Bone marrow (tissue), 2 donors: ENCODE measurements around the gene AFG1L.
A peak's percentile ranks its signal among the peaks of the same experiment; 100 is the strongest.

Source experiments
- DNase-seq, 2 donors: peaks; one replicate each; lab custom pipeline; 2025; lab: John Stamatoyannopoulos, UW

AFG1L gene

DNA sequence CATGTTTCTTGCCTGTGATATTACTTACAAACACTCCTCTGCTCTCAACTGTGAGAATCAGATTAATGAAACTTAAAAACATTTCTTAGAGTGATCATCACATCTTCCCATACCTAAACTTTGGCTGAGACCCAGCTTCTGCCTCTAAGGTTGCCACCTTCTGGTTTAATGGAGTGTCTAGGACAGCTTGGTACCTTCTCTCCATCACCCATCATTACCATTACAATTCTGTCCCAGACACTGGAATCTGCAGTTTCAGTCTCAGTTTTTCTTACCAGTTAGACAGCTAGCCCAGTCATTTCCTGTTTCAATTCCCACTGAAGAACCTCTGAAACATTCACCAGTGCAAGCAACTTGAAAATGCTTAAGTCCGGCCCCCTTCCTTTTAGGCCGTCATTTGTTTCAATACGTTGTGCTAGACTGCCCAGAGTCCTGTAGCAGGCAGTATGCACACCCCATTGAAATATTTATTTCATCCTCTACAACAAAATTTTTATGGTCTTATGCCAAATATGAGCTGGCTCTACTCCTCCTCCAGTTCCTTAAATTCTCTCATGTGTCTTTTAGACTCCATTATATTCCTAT lies 158.8 kb downstream of the AFG1L start:
- DNase-seq: peak; percentile 4 to 58

DNA sequence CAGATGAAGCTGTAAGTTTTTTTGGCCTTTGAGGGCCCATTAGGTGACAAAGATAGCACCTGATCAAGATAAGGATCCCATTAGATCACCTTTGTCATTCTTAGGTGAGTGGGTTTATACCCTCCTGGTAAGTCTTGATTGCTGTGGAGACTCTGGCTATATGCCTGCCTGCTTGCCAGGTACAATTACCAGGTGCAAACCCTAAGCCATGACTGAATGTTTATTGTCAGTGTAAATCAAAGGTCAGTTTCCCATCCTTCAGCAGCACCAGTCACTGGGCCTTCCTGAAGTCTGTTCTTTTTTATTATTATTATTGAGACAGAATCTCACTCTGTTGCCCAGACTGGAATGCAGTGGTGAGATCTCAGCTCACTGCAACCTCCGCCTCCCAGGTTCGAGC lies 159.5 kb downstream of the AFG1L start:
- DNase-seq: no peak

DNA sequence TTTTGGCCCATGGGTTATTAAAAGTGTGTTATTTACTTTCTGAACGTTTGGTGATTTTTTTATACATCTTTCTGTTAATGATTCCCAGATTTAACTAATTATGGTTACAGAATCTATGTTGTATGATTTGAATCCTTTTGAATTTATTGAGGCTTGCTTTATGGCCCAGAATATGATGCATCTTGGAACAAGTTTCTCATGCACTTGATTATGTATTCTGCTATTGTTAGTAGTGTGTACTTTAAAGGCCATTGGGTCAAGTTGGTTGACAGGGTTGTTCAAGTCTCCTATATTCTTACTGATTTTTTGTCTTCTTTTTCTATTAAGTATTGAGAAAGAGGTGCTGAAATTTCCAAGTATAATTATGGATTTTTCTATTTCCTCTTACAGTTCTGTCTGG lies 160.8 kb downstream of the AFG1L start:
- DNase-seq: no peak

DNA sequence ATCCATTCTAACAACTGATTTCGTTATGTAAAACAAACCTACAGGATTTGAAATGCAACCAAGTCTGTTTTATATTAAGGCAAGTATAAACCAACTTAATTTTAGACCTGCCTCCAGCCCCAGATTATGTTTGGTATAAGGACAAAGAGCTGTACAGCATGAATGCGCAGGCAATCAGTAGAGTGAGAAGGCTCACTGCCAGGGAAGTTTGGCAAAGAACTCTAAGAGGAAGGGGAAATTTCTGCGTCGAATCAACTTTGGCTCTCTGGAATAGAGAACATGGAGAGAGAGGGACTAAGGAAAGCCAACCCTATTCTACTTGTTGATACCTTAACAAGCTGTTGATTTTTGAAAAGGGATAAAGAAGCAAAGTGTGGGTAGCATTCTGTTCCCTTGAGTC lies 168.9 kb downstream of the AFG1L start:
- no peak for DNase-seq

DNA sequence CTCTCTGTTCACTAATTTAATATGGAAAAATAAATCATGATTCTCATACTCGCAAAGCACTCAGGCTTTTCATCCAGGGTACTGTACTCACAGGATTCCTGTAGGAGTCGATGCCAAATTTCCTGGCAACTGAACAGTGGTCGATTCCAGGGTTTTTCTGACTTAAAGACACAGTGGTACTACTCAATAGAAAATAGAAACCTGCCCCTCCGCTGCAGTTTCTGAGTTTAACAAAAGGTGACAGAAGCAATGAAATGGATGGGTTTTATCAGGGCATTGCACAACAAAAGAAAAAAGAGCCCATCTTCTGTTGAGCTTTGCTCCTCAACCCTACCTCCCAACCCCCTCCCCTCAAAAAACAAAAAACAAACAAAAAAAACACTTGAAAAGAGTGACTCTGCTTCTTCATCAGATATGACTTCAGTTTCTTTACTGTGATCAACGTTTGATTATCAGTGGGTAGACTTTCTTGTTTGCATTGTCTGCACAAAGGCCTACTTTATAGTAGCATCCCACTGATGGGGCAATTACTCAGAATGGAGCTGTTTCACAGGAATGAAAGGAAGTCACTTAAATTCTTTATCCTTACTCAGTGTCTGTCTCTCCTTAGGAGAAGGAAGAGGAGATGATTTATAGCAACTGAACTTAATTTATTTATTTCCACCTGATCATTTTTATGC lies 169.7 kb downstream of the AFG1L start:
- DNase-seq: no peak

DNA sequence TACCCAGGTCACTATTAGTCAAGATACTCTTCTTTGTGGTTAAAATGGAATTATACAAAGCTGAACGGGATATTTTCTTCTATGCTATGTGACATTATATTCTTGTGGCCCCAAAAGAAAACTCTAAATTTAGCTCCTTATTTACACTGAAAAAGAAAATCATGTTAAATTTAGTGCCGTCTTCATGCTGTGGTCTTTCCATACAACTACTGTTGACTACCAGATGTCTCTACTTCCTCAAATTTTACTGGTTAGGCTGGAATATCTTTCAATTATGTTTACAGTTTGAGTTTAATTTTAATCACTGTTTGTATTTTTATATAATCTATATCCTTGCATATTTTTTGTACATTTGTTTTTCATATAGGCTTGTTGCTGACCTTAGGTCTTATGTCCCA lies 170.2 kb downstream of the AFG1L start:
- DNase-seq: peak in 1 of 2 donors; percentile 41

DNA sequence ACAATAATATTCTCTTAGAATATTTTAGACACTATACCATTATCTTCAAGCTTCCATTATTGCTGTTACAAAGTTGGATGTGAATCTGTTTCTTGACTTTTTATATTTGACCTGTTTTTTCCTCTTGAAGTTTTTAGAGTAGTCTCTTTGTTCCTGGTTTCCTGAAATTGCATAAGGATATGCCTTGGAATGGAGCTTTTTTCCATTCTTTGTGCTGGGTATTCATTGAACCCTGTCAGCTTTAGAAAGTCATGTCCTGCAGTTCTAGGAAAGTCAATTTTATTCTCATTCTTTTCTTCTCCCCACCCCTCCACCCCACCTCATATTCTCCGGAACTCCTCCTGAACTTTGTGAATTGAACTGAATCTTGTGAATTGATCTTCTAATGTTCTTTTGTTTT lies 173.5 kb downstream of the AFG1L start:
- DNase-seq: no peak

DNA sequence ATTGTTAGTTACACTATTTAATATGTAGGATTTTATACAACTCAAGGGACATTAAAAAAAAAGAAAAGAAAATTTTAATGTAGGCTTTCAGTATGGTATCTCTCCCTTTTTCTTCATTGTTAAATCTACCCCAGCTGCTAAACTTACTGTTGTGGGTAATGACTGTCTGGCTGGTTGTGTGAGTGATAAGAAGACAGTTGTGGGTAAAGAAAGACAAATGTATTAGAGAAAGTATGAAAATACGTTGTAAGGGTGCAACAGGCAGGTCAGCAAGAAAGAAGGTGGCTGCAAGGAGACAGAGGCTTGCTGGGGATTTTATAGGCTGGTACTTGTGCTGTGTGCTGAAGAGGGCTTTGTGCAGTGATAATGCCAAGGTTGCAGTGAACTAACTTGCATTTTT lies 174.5 kb downstream of the AFG1L start:
- no peak for DNase-seq

DNA sequence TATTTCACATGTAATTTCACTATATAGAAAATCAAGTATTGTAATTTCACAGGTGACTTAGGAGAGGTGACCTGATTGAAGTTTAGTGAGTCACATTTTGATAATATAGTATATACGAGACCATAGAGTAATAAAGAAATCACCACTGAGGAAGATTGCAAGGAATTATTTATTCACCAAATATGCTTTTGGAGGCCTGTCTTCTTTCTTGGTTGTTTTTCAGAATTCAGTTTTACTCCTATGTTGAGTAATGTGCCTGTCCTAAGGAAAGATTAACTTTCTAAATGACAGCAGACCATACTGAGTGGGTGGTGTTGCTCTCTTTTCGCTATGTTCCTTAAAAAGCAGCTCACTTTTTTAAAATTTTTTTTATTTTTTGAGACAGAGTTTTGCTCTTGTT lies 178.3 kb downstream of the AFG1L start:
- no peak for DNase-seq

DNA sequence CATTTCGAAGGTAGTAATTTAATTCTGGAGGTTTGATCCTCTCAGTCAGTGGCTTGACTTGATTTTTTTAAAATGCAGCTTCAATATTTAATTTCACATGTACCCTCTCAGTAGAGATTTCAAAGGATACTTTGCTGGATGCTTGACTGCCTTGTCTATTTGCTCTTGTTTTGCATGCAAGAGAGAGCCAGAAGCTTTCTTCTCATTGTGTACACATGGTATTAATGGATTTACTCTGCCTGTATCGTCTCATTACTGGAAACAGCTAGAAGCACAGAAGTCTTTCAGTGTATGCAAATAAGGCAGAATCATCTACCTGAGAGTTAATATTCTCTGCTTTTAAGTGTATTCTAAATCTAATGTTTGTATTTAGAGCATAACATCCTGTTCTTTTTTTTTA lies 181.5 kb downstream of the AFG1L start:
- DNase-seq: no peak

DNA sequence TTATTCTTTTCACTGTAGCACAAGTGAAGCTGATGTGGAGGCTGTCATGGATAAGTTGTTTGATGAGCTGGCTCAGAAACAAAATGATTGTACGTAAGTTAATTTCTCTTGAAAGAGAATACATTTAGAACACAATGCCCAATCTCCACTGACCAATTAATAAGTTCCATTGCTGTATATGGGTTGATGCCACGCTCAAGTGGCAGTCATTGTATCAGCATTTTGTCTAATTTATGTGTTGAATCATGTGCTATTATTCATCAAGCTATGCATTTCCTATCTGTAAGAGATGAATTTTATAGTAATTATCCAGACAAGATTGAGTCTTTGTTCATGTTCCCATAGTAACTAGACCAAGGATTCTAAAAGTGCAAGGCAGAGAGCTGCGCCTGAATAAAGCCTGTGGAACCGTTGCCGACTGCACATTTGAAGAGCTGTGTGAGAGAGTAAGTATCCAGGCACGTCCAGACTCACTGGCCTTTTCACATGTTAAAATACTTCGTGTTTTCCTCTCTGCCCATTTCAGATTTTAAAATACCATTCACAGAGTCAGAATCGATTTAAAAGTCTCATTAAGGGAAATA lies 182.1 kb downstream of the AFG1L start:
- DNase-seq: no peak

DNA sequence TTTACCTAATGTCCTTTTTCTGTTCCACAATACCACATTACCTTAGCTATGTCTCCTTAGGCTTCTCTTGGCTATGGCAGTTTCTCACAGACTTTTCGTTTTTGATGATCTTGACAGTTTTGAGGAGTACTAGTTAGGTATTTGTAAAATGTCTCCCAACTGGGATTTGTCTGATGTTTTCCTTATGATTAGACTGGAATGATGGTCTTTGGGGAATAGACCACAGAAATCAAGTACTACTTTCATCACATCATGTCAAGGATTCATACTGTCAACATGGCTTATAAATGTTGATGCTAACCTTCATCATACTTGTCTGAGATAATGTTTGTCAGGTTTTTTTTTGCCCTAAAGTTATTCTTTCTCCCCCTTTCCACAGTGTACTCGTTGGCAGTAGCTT lies 187.7 kb downstream of the AFG1L start:
- DNase-seq: no peak

DNA sequence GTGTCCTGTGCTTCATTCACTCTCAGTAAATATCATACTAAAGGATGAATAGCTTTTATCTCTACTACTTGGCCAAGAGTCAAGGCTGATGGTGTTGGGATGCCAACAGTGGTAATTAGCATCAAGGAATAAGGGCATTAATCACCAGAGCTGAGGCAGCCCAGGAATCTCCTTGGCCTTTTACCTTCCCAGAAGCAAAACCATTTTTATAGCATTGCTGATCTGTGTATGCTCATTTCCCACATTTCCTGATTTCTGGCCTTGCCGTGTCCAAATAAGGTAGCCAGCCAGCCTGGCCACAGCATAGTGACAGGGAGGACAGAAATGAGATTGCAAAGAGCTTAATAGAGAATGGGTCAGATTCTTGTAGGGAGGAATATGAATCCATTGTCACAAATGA lies 189.2 kb downstream of the AFG1L start:
- DNase-seq: no peak

DNA sequence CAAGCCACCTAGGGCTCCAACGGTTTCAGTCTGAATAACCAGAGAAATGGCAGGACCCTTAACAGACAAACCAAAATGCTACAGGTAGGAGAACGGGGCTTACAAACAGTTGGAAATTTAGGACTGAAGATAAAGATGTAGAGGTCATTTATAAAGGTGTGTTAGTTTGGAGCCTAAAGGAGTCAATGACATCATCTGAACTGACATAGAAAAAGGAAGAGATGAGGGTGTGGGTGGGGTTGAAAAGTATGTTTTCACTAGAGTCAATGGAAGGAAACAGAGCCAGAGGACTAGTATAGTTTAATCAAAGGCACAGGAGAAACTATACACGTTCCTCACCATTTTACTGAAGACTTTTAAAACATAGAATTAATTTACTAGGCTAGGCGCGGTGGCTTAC lies 194.8 kb downstream of the AFG1L start:
- no peak for DNase-seq

DNA sequence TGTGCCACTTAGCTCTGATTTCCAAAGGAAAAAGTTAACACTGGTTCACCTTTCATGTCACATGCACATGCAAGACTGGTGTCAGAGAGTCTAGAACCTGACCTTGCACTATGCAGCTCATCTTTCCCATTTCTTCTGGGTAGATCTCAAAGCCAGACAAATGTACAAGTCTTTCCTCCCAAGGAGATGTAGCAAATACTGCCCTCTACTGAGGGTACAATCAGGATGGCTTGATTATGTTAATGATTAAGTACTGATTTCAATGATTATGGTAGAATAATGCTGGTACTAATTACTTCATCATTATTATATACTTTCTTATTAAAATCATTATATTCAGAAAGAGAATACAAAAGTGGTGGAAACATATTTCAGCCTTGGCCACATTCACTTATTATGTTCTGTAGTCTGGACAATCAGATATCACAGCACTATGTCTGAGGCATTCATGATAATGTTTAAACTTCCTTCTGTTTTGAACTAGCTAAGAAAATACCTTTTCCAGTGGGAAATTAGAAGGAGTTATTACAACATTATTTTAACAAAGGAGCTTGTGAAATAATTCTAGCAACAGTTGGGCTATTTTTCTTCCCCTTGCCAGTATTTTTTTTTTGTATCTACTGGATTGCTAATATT lies 197.4 kb downstream of the AFG1L start:
- peak in 1 of 2 donors; percentile 38 for DNase-seq

DNA sequence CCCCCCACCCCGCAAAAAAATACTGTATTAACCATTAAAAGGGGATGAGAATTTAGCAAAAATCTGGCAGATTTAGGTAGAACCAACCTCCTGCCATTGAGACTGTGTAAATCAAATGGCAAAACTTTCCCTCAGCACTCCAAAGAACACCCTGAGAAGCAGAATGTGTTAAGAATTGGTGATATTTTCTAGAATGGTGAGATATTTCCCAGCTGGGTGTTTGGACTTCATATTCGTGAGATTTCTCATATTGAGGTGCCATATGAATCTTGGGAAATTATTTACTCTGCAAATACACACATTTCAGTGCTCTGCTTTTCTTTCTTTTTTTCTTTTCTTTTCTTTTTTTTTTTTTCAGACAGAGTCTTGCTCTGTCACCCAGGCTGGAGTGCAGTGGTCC lies 199.6 kb downstream of the AFG1L start:
- no peak for DNase-seq

DNA sequence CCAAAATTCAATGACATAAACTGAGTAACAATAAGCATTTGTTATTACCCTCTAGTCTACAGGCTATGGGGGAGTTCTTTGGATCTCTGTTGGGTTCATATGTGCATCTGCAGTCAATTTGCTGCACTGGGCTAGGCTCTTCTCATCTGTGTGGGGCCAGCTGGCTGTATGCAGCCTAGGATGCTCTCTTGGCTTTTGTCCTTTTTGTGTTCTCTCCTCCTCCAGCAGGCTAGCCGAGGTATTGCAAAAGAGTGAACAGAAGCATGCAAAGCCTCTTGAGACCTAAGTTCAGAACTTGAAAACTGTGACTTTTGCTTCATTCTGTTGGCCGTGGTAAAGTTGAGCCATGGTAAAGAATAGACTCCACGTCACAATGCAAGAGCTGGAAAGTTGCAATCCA lies 203.0 kb downstream of the AFG1L start:
- no peak for DNase-seq

DNA sequence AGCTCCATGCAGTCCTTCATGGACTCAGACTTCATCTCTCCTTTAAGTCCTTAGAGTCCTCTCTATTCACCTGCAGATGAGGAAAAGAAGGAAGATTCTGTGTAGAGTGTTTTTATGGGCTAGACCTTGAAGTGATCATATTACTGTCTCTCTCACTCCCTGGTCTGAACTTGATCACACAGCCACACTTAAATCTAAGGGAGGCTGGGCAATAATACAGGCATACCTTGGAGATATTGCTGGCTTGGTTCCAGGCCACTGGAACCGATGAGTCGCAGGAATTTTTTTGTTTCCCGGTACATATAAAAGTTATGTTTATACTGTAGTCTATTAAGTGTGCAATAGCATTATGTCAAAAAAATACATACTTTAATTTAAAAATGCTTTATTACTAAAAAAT lies 206.7 kb downstream of the AFG1L start:
- DNase-seq: no peak

DNA sequence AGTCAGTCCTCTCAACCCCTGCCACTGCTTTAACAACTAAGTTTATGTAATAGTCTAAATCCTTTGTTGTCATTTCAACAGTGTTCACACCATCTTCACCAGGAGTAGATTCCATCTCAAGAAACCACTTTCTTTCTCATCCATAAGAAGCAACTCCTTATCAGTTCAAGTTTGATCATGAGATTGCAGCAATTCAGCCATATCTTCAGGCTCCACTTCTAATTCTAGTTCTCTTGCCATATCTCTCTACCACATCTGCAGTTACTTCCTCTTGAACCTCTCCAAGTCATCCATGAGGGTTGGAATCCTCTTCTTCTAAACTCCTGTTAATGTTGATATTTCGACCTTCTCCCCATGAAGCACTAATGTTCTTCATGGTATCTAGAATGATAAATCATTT lies 208.0 kb downstream of the AFG1L start:
- peak in 1 of 2 donors; percentile 37 for DNase-seq

DNA sequence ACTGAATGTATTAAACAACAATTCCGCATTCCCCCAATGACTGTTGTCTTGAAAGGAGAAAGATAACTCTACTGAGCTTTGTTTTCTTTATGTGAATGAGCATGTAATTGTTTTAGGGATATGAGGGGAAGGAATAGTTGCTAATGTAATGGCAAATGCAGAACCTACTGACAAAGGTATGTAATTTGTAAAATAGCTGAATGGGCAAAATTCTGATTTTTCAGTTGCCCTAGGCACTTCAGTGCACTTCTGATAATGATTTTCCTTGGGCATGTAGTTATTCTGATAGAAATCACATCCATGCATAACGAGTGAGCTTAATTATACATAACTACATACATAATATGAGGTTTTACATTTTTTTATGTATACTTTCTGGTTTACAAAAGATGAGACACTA lies 212.5 kb downstream of the AFG1L start:
- no peak for DNase-seq

DNA sequence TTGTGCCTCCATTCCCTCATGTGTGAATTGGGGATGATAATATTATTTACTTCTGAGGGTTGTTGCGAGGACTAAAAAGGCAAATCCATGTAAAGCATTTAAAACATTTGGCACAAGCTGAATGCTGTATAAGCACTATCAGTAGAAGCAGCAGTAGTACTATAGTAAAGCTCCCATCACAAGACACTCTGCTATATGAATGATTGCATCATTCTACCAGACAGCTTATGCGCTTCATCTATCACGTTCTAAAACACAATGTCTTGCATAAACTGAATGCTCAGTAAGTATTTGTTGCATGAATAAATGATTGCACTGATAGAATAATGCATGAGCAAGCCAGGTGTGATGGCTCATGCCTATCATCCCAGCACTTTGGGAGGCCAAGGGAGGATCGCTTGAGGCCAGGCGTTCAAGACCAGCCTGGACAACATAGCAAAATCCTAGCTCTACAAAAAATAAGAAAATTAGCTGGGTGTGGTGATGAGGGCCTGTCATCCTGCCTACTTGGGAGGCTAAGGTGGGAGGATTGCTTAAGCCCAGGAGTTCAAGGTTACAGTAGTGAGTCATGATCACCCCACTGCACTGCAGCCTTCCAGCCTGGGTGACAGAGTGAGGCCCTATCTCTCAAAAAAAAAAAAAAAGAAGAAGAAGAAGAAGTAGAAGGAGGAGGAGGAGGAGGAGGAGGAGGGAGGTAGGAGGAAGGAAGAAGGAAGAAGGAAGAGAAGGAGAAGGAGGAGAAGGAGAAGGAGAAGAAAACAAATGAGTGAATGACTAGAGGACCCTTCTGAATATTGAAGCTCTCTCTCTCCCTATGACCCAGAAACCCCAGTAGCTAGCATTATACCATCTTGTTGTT lies 215.8 kb downstream of the AFG1L start:
- DNase-seq: no peak
